EH (cell line): ENCODE data around the gene AP3B2.

Experiments used
- DNase-seq: peaks from one replicate; pipeline ENCODE4 v3.0.0-alpha.2; 2015; ENCODE audit warnings: low read depth

AP3B2 gene

DNA sequence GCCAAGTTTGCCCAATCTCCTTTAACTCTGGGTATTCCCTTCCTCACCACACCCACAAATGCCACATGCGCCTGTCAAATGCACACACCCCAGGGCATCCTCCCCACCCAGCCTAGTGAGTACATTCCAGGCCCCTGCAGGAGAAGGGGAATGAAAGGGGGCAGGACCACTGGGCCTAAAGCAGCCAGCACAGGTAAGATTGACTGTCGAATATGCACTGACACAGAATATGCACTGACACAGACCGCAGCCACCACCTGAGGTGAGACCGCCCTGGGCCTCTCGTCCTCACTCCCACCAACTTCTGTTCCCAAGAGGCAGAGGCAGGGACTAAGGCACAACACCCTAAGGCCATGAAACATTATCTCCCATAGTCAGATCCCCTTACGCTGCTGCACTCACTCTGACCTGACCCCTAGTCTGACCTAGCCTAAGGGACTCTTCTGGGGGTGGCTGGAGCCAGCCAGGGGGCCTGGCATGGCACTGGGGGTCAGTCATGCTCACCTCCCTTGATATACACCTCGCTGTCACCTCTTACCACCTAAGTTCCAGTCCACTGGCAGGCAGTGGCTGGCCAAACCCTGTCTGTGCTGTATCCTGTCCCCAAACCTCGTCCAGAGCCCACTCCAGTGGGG, 10.8 kb downstream of the AP3B2 start:
- no peak for DNase-seq

DNA sequence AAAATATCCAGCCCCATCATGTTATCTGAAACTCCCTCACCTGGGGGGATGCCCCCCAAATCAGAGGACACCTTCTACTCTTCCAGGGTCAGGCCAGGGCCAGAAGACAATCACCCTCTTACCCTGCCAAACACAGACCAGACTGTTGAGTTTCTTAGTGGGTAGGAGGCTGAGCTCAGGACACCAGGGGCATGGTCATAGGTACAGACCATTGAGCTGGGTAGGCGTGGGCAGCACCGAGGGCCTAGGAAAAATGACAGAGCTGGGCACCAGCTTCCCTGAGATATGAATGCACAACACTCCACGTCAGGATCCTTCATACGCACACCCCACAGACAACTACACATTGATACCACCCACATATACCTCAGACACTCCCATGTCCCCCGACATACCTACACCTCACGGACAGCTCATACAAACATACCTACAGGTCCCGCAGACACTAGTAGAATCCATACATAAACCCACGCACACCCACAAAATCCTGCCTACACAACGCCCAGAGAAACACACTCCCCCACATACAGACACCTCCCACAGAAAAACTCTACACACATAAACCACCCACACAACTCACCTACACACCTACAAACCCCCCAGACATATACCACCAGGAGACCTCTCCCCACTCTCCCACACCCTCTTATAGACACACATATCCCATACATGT, 11.8 kb downstream of the AP3B2 start:
- DNase-seq, result no peak

DNA sequence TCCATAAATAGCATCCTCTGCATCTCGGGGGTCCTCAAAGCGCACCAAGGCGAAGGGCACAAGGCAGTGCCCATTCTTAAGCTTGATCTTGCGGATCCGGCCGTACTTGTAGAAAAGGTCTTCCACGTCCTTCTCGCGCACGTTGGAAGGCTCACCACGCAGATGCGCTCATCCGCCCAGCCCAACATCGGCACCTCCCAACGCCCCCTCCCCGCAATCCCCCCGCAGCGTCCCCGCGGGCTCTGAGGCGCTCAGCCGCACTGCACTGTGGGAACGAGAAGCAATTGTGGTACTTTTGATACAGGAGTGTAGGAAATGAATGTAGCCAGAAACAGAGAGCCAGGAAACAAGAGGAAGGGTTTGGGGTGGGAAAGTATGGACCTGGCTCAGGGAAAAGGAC, 17.5 kb downstream of the AP3B2 start:
- DNase-seq, result no peak

DNA sequence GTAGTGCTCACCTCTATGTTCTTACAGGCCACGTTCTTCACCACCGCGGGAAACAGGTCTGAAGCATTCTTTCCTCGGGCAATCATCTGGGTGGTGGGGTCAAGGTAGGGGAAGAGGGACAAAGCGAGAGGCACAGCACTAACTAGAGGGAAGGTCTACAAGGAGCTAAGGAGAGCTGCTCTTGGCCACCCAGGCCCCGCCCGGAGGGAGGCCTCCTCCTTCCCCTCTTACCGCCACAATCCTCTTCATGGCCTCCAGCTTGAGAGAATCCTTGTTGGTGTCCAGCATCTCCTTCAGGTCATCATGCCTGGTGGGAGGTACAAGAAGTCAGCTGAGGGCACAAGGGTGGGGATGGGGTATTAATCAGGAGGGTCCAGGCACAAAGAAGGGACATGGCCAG, 20.5 kb downstream of the AP3B2 start:
- no peak for DNase-seq

DNA sequence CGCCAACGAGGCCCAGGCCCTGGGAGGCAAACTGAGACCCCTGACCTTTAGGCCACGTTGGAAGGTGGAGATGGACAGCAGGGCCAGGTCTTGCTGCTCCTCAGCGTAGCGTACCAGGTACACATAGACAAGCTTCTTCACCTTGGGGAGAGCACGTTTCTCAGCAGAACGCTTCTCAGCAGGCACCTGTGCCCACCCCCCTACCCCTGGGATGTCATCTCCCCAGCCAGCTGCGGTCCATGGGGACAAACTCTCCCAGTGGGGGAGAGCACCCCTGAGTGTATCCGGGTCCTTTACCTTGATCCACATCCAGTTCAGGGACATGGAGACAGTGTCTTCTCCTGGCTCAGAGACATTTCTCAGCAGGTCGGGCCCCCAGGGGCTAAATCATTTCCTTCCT, 21.0 kb downstream of the AP3B2 start:
- DNase-seq, result no peak

DNA sequence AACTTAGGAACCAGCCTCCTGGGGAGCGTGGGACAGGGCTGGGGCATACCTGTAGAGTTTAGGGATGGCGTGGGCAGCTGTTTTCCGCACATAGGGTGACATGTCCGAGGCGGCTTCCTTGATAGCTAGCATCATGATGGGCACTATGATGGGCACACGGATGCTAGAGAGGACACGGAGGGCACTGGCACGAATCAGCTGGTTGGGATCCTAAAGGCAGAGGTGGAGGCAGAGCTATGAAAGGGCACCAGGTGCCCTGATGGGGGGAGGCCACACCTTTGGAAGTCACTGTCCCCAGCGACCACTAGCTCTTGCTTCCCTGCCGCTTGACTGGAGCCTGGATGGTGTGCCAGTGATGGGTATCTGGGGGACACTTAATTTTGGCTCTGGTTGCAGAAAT, 28.3 kb downstream of the AP3B2 start:
- no peak for DNase-seq

DNA sequence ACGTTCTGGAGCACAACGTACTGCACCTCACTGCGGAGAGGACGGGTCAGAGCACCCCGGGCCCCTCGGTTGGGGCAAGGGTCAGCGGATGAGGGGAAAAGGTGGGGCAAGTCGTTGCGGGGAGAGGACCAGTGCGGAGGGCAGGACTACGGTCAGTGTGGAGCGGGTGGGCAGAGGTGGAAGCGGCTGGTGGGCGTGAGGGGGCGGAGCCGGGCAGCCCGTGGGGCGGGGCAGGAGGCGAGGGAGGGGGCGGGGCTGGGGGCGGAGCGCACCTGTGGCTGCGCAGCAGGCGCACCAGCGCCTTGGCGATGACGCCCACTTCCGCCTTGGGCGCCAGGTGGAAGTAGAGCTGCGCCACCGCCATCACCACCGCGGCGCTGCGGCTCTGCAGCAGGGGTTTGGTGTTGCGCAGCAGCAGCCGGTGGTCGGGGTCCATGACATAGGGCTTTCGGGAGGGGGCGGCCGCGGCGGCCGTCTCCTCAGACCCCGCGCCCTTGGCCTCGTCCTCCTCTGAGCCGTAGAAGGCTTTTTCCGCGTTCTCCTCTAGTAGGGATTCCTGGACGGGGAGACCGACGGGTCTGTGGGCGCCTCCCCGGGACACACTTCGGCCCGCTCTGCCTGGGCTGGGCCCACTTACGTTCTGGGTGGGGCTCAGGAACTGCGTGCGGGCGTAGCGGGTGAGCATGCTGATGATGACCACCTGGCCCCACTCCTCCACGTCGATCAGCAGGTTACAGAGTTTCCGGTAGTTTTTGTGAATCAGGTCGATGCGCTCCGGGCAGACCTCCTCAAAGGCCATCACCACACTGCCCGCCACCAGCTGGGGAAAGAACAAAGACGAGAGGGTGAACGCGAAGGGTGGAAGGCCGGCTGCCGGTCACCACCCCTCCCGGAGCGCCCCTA, 29.2 kb downstream of the AP3B2 start:
- DNase-seq, result no peak

DNA sequence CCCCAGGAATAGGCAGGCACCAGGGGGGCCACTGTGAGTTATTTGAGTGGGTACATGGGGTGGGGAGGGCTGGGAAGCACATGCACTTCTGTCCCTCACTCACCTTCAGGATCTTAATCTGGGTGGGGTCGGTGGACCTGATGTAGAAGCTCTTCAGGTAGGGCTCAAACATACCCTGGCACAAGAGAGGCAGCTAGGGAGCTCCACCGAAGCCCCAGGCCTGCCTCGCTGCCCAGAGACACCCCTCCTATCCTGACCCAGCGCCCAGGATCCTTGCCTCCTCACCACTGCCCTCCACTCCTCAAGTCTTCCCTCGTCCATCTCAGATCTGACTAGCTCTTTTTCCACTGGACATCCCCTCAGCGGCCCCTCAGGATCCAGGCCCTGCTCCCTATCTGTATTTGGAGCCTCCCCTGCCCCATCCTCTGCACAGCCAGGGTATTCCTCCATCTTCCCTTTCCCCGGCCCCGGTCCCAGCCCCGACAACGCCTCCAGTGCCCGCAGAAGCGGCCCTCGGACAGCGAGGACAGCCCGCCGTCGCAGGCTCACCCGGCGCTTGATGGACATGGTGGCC, 30.0 kb downstream of the AP3B2 start:
- DNase-seq, result no peak

DNA sequence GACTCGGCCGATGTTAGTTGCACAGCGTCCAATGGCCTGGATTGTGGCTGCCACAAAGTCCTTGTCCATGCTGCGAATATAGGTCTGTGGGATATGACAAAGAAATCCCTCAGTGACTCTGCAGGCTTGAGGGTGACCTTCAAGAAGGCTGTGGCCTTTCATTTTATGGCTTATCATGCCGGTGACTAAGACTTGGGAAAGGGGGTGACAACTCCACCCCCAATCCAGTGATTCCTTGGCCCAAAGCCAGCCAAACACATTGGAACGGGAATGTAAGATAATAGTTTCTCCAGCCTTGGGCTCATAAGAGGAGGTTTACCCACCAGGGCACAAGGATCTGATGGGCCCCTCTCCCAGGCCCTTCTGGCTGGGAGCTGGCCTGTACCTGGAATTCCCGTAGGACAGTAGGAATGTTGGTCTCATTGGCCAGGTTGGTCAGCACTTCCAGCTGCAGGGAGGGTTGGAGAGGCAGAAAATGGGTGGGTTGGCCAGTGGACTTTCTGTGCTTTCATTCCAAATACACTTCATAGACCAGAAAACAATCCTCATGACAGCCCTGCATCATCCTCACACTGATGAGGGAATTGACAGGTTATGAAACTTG, 31.9 kb downstream of the AP3B2 start:
- no peak for DNase-seq

DNA sequence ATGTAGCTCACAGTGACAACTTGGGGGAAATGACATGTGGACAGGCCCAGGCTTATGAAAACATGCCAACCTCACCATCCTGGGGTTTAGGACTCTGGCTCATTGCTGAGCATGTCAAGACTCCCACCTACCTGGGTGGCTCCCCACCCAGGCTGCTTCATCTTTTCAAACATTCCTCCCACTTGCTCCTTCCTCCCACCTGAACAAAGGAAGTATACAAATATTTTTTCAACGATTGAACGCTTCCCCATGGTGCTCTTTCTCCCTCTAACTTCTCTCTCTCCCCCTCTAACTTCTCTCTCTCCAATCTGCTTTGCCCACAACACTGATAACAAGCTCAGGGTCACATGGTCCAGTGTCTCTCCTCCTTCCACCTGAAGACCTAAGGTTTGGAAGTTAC, 34.8 kb downstream of the AP3B2 start:
- no peak for DNase-seq

DNA sequence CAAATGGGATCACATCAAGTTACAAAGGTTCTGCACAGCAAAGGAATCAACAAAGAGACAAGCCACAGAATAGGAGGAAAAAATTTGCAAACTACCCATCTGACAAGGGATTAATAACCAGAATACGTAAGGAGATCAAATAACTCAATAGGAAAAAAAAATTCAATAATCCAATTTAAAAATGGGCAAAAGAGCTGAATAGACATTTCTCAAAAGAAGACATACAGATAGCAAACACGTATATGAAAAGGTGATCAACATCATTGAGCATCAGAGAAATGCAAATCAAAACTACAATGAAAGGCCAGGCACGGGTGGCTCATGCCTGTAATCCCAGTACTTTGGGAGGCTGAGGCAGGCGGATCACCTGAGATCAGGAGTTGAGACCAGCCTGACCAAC, 39.0 kb downstream of the AP3B2 start:
- DNase-seq, result no peak

DNA sequence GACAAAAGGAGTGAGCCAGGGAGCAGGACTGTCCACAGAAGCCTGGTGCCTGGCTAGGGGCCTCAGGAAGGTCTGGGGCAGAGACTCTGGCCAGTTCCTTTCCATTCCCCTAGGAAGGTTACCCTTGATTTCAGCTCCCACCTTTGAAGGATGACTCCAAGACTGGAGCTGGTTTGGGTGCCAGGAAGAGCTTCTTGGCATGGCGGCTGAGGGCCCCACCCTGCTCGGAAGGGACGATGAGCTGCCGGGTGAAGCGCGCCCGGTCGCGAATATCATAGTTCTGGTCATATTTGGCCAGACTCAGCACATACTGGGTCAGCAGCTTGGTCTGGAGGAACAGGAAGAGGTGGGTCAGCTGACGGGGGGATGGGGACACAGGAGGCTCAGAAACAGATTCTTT, 43.1 kb downstream of the AP3B2 start:
- no peak for DNase-seq

DNA sequence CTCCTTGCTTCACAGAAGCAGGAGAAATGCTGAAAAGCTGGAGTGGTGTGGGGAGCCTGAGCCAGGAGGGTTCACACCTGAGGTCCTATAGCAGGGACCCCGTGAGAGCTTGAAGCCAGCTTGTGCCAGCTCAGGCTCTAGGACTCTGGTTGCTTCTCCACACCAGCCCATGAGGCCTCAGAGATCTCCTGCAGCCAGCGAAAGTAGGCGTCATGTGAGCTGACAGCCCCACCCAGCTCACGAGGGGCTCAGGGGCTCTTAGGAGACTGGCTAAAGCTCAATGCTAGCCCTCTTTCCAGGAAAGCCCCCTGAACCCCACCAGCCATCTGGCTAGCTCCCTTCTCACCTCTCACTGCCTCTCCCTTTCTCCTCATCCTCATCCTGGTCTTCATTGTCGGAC, 45.7 kb downstream of the AP3B2 start:
- no peak for DNase-seq

DNA sequence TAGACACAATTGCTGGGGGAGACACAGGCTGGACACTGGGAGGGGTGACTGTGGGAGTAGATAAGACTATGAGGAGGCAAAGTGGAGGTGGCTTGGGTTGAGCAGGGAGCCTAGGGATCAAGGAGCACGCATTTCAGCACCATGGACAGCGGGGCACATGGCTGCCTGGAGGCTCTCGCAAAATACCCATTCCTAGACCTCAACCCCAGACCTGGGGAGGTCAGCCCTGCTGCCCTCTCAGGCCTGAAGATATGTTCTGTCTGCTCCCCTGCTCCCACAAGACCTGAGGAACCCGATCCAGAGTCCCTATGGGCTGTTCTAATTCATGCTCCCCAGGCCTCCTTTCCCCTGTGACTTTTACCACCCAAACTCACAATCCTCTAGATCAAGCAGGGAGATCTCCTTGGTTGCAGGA, 46.5 kb downstream of the AP3B2 start:
- peak; percentile 63 for DNase-seq

DNA sequence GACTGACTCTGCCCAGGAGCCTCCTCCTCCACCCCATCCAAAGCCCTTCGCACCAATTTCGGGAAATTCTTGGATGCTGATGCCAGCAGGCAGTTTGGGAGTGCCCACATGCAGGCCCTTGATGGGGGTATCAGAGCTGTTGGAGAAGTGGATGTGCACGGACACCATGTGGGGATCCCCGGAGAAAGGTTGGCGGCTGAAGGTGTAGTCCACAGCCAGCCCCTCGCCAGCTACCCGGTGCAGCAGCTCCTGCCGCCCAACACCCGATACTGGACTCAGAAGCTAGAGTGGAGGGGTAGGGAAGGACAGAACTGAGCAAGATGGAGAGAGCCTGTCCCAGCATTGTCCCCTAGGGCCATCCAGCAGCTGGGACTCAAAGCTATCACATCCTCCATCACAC, 47.0 kb downstream of the AP3B2 start:
- no peak for DNase-seq

DNA sequence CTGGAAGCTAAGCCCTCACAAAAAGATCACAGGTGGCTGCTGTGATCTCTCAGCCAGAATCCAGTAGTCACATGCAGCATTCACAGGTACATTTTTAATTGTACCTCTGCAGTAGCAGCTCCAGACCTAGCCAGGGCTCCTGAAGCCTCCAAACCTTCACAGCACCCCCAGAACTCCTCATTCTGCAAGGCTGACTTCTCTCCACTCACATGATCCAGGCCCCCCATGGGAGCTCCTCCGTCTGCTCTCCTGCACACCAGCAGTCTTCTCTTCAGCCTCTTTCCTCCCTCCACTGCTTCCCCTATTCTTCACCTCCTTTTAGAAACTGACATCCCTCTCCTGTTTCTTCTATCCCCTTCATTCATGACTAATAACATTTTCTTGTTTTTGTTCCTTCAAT, 49.3 kb downstream of the AP3B2 start:
- DNase-seq, result no peak

DNA sequence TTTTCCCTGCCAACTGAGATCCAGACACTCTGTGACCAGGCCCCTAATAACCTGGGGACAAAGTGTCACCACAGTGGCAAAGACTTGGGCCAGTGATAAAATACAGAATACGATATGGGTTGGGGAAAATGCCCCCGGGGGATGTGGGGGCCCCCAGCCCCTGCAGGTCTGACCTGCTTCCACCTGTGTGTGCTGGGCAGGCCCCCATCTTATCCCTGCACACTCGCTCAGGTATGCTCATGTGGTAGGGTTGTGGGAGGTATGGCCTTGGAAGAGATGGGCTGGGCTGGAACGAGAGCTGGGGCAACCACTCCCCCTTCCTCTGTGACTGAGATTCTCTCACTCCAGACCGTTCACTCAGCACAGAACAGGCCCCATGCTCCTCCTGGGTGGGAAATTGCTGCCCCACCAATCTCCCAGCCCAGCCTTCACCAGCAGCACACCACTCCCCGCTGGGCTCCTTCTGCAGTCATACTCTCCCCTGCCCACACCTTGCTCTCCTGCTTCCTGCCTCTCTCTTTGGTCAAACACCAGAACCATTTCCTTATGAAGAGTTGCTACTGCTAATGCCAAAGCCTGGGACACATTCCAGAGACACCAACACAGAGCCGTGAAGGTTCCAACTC, 52.9 kb downstream of the AP3B2 start:
- no peak for DNase-seq

DNA sequence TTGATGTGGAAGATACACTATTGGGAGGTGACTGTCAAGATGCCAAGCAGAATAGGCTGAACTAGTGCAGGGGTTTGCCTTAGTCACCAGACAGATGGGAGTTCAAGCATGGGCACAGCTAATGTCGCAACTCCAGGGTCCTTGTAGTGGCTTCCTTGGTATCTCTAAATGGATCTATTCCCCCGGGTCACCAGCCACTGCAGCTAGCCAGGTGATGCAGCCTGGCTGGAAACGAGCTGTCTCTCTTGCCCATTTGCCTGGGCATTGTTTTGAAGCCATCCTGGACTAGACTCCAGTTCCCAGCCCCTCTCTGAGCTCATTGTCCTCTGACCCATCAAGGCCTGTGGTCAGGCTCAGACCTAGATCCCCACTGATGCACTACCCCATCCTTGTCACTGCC, 54.1 kb downstream of the AP3B2 start:
- DNase-seq, result no peak

DNA sequence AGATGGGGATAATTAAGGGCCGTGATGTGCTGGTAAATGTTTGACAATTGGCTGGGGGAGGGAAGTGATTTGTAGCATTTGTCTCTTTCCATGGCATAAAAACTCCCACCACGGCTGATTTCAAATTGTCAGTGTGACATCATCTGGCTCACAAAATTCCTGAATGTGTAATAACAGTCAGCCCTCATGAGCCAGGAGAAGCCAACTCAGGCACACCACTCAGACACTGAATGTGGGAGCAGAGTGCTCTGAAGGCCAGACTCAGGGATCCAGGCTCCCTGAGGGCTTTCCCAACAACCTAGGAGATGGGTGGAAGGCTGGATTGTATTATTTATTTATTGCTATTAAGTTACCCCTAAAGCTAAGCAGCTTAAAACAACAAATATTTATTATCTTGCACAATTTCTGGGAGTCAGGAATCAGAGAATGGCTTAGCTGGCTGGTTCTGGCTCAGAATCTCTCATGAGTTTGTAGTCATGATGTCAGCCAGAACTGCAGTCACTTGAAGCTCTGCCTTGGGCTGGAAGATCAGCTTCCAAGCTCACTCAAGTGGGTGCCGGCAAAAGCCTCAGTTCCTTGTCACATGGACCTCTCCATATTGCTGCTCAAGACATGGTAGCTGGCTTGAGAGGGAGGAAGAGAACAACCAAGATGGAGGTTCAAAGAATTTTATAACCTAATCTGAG, 56.0 kb downstream of the AP3B2 start:
- no peak for DNase-seq

DNA sequence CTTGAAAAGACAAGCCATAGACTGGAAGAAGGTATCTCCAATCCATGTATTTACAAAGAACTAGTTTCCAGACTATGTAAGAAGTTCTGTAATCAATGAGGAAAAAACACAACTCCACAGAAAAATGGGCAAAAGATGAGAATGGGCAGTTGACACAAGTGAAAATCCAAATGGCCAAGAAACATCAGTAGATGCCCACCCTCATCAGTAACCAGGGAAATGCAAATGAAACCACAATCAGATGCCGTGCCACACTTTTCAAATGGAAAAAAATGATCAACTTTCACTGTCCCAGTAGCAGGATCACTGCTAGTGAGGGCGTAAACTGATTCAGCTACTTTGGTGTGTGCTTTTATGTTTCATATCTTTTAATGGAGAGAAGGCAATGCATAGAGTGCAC, 58.0 kb downstream of the AP3B2 start:
- DNase-seq, result no peak

DNA sequence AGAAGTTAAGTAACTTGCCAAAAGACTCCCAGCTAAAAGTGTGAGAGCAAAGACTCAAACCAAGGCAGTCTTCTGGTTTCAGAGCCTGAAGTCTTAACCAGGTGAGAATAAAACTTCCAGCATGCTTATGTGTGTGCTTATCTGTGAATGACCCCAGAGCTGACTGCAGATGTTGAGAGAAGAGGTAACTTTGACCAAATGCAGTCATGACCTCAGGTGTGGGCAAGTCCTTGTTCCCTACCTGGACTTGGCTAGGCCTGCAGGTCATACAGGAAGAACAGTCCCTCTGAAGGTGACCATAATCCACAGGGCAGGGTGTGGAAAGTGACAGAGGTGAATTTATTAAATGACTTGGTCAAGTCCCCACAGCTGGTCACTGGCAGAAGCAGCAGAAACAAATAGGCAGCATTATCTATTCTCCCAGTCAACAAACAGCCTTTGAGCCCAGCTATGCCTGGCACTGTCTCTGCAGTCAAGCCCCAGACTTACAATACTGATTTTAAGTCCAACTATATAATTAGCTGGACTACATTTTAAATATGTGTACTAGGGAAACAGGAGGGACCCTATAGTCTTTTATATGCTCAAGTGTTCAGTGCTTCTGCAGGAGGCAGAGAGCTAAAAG, 59.5 kb downstream of the AP3B2 start:
- no peak for DNase-seq
